ENCODE measurements around the gene REXO4. TPM values are rescaled to one million over a fixed set of nuclear protein-coding genes. Genes with fewer than 3 reads are reported as not detected.

Gene REXO4
- total and polyA plus RNA-seq, 2 experiments from 2014 or later, result 17.2 to 19.4 TPM

GRCh38 chr9:133369933-133370332 is 47.9 kb downstream of the REXO4 start:
- Histone ChIP-seq H3K4me2 (peak overlapping the region; percentile 88), H3K79me2 (peaks cover 100% of the 10 kb centered on the region), H3K27me3 (no peaks in the 10 kb centered on the region), H3K4me3 (no peak overlapping the region), H3K27ac (peak overlapping the region; percentile 83), H2AFZ (no peak overlapping the region), H3K9me3 (ENCODE audit: low read depth) (no peaks in the 10 kb centered on the region), H3K4me1 (ENCODE audit: insufficient read depth) (peaks cover 38% of the 10 kb centered on the region), H3K9me2 (replicated peaks; ENCODE audit: insufficient read depth) (no peaks in the 10 kb centered on the region), H3K36me3 (replicated peaks; ENCODE audit: insufficient read depth, low read depth) (no peaks in the 10 kb centered on the region), H4K20me1 (ENCODE audit: insufficient read depth, poor library complexity, severe bottlenecking) (peaks cover 100% of the 10 kb centered on the region)
- DNase-seq (ENCODE audit: low spot score), result no peak
- WGBS (ENCODE audit: low lambda C conversion rate, missing lambda C conversion rate), result 85% methylated on average over 7 of the region's 7 CpGs
- TF ChIP-seq, protein P1, sequence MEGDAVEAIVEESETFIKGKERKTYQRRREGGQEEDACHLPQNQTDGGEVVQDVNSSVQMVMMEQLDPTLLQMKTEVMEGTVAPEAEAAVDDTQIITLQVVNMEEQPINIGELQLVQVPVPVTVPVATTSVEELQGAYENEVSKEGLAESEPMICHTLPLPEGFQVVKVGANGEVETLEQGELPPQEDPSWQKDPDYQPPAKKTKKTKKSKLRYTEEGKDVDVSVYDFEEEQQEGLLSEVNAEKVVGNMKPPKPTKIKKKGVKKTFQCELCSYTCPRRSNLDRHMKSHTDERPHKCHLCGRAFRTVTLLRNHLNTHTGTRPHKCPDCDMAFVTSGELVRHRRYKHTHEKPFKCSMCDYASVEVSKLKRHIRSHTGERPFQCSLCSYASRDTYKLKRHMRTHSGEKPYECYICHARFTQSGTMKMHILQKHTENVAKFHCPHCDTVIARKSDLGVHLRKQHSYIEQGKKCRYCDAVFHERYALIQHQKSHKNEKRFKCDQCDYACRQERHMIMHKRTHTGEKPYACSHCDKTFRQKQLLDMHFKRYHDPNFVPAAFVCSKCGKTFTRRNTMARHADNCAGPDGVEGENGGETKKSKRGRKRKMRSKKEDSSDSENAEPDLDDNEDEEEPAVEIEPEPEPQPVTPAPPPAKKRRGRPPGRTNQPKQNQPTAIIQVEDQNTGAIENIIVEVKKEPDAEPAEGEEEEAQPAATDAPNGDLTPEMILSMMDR (IDR thresholded peaks at IDR 0.05; ENCODE audit: poor library complexity), result no peak
- TF ChIP-seq EZH2phosphoT487 (IDR thresholded peaks at IDR 0.05; ENCODE audit: low read depth, severe bottlenecking, unreplicated experiment) (no peak), EZH2 (IDR thresholded peaks at IDR 0.05; ENCODE audit: borderline replicate concordance) (no peak)

GRCh38 chr9:133369422-133369821 is 48.4 kb downstream of the REXO4 start:
- 94% methylated on average over 6 of the region's 6 CpGs for WGBS (ENCODE audit: low lambda C conversion rate, missing lambda C conversion rate)
- H4K20me1 ChIP-seq (ENCODE audit: insufficient read depth, poor library complexity, severe bottlenecking), result peaks cover 100% of the 10 kb centered on the region
- no peaks in the 10 kb centered on the region for H3K27me3 ChIP-seq
- no peak for DNase-seq (ENCODE audit: low spot score)
- H3K4me3 ChIP-seq, result no peak overlapping the region
- no peaks in the 10 kb centered on the region for H3K9me3 ChIP-seq (ENCODE audit: low read depth)
- H3K36me3 ChIP-seq (replicated peaks; ENCODE audit: insufficient read depth, low read depth), result no peaks in the 10 kb centered on the region
- H3K4me2 ChIP-seq, result peak overlapping the region; percentile 88
- H3K79me2 ChIP-seq, result peaks cover 98% of the 10 kb centered on the region
- peaks cover 36% of the 10 kb centered on the region for H3K4me1 ChIP-seq (ENCODE audit: insufficient read depth)
- H2AFZ ChIP-seq, result no peak overlapping the region
- H3K9me2 ChIP-seq (replicated peaks; ENCODE audit: insufficient read depth), result no peaks in the 10 kb centered on the region
- TF ChIP-seq EZH2 (IDR thresholded peaks at IDR 0.05; ENCODE audit: borderline replicate concordance), result no peak
- H3K27ac ChIP-seq, result peak overlapping the region; percentile 83

DNA sequence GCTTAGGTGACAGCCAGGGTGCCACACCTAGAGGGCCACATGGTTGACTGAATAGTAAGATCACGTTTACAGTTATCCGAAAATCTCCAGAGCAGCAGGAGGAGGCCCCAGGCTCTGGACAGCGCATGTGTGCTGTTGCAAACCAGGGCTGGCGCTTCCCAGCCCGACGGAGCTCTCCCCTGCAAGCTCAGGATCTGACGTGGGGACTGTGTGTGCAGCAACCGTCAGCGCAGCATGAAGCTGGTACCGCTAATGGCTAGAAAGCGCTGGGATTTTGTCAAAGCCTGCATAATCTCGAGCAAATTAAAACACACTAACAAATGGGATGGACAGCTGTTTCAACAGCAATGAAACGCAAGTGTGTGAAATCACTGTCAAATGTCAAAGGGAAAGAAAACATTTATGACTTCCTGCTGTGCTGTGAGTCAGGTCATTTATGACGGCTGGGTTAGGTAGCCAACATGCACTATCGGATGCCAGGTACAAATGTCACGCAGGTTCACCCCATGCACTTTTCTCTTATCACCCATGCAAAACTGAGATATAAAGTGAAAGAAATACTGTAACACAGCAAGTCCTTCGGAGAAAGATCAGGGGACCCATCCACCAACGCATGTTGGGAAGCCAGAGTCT is 49.4 kb downstream of the REXO4 start:
- peak; percentile 56 for DNase-seq (ENCODE audit: low spot score)
- Histone ChIP-seq H3K9me2 (replicated peaks; ENCODE audit: insufficient read depth) (no peaks in the 10 kb centered on the region), H3K4me1 (ENCODE audit: insufficient read depth) (peaks cover 29% of the 10 kb centered on the region), H3K79me2 (peaks cover 98% of the 10 kb centered on the region), H3K36me3 (replicated peaks; ENCODE audit: insufficient read depth, low read depth) (no peaks in the 10 kb centered on the region), H3K27me3 (no peaks in the 10 kb centered on the region), H3K4me2 (peak overlapping the region; percentile 59), H3K27ac (peak overlapping the region; percentile 83), H3K9me3 (ENCODE audit: low read depth) (no peaks in the 10 kb centered on the region), H4K20me1 (ENCODE audit: insufficient read depth, poor library complexity, severe bottlenecking) (peaks cover 98% of the 10 kb centered on the region), H3K4me3 (no peak overlapping the region), H2AFZ (no peak overlapping the region)
- 76% methylated on average over 18 of the region's 18 CpGs for WGBS (ENCODE audit: low lambda C conversion rate, missing lambda C conversion rate)
- no peak for TF ChIP-seq EZH2 (IDR thresholded peaks at IDR 0.05; ENCODE audit: borderline replicate concordance)
- no peak for TF ChIP-seq EZH2phosphoT487 (IDR thresholded peaks at IDR 0.05; ENCODE audit: low read depth, severe bottlenecking, unreplicated experiment)
- TF ChIP-seq, protein P1 (IDR thresholded peaks at IDR 0.05; ENCODE audit: poor library complexity), result no peak

DNA sequence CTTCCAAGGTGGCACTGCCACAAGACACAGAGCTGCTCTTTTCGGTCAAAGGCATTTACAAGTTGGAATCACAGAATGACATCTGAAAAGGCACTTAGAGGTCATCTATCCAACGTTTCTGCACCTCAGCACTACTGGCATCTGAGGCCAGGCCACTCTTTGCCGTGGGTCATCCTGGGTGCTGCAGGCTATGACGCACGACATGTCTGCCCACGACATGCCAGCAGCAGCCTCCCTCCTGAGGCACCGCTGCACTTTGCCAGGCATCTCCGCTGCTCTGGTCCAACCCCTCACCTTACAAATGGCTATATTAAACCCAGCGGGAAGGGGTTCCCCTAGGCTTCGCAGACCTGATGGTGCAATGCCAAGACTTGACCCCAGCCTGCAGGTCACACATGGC is 50.0 kb downstream of the REXO4 start:
- peaks cover 98% of the 10 kb centered on the region for H4K20me1 ChIP-seq (ENCODE audit: insufficient read depth, poor library complexity, severe bottlenecking)
- no peaks in the 10 kb centered on the region for H3K27me3 ChIP-seq
- peaks cover 29% of the 10 kb centered on the region for H3K4me1 ChIP-seq (ENCODE audit: insufficient read depth)
- no peaks in the 10 kb centered on the region for H3K9me2 ChIP-seq (replicated peaks; ENCODE audit: insufficient read depth)
- TF ChIP-seq EZH2 (IDR thresholded peaks at IDR 0.05; ENCODE audit: borderline replicate concordance) (no peak), EZH2phosphoT487 (IDR thresholded peaks at IDR 0.05; ENCODE audit: low read depth, severe bottlenecking, unreplicated experiment) (no peak)
- TF ChIP-seq, protein P1 (IDR thresholded peaks at IDR 0.05; ENCODE audit: poor library complexity), result no peak
- no peaks in the 10 kb centered on the region for H3K9me3 ChIP-seq (ENCODE audit: low read depth)
- H2AFZ ChIP-seq, result no peak overlapping the region
- 93% methylated on average over 10 of the region's 10 CpGs for WGBS (ENCODE audit: low lambda C conversion rate, missing lambda C conversion rate)
- peaks cover 98% of the 10 kb centered on the region for H3K79me2 ChIP-seq
- no peaks in the 10 kb centered on the region for H3K36me3 ChIP-seq (replicated peaks; ENCODE audit: insufficient read depth, low read depth)
- H3K27ac ChIP-seq, result peak overlapping the region; percentile 45
- peak overlapping the region; percentile 27 for H3K4me2 ChIP-seq
- no peak overlapping the region for H3K4me3 ChIP-seq
- DNase-seq (ENCODE audit: low spot score), result no peak
